GM13976 (cell line): ENCODE measurements around the gene ABT1.

Source experiments
- DNase-seq: peaks from one replicate; pipeline ENCODE4 v3.0.0; 2012; ENCODE audit warnings: low spot score
- CTCF ChIP-seq: IDR thresholded peaks from 2 replicates; pipeline ENCODE4 v1.5.1; 2012; ENCODE audit warnings: borderline replicate concordance, mild to moderate bottlenecking; ENCODE audit not compliant: insufficient read depth; ENCODE audit errors: extremely low read depth, missing control alignments, control extremely low read depth
- in situ Hi-C: fragments of 300-500 bp; cut with MboI; formaldehyde crosslinking; loops from one replicate; pipeline ENCODE4 v1.12.0; 2022; ENCODE audit warnings: low sequenced_read_pairs, mixed read lengths, inconsistent platforms; ENCODE audit not compliant: unreplicated experiment

Gene ABT1

GRCh38 chr6:26578741-26579140 lies 18.0 kb upstream of the ABT1 start:
- in situ Hi-C loops: no loop called here
- DNase-seq: no peak
- no peak for TF ChIP-seq CTCF

GRCh38 chr6:26581164-26581915 lies 15.4 kb upstream of the ABT1 start:
- in situ Hi-C loops: no loop called here
- DNase-seq: no peak
- no peak for TF ChIP-seq CTCF

- DNase-seq: no peak
- TF ChIP-seq CTCF: no peak
- in situ Hi-C loops: no loop called here
Observed at GRCh38 chr6:26588965-26589364, 7.8 kb upstream of the ABT1 start.

- no peak for DNase-seq
- in situ Hi-C loops: no loop called here
- no peak for TF ChIP-seq CTCF
Observed at GRCh38 chr6:26592649-26593048, 4.1 kb upstream of the ABT1 start.

GRCh38 chr6:26593278-26594130 lies 3.2 kb upstream of the ABT1 start:
- in situ Hi-C loops: no loop called here
- DNase-seq: no peak
- TF ChIP-seq CTCF: no peak

- in situ Hi-C loops: no loop called here
- DNase-seq: no peak
- no peak for TF ChIP-seq CTCF
Observed at GRCh38 chr6:26594131-26594498, 2.6 kb upstream of the ABT1 start.
